Right lobe of liver (tissue), 6 donors: ENCODE data around the gene VPS4B. TPM values are rescaled to one million over a fixed set of nuclear protein-coding genes. Genes with fewer than 3 reads are reported as not detected.

Experiments used
- ATAC-seq, 4 donors: fragments of 200-7000 bp; cut with Tn5 transposase; one replicate each; pipeline ENCODE4 v1.9.1; 2020; ENCODE audit warnings: mild to moderate bottlenecking in 4 of 4, moderate library complexity in 4 of 4
- DNase-seq, 3 donors: peaks; one replicate each; pipeline ENCODE4 v3.0.0-alpha.2; 2020
- H3K27ac ChIP-seq, 3 donors: fragments of 200-600 bp; one replicate each; pipeline ENCODE4 v1.8.0; 2022
- H3K27me3 ChIP-seq, 2 donors: fragments of 200-600 bp; one replicate each; pipeline ENCODE4 v1.8.0; 2022
- H3K36me3 ChIP-seq, 4 donors: fragments of 200-600 bp; sonication (generic) in 1 of 4; one replicate each; pipeline versions ENCODE4 v1.5.1 to v1.8.0; 2017 to 2022; ENCODE audit warnings: control low read depth in 1 of 4
- H3K4me1 ChIP-seq, 4 donors: fragments of 200-600 bp; sonication (generic) in 1 of 4; one replicate each; pipeline versions ENCODE4 v1.5.1 to v1.8.0; 2017 to 2022; ENCODE audit warnings: control low read depth in 1 of 4
- H3K4me3 ChIP-seq, 3 donors: fragments of 200-600 bp; one replicate each; pipeline ENCODE4 v1.8.0; 2022
- H3K9me3 ChIP-seq, 4 donors: fragments of 200-600 bp; sonication (generic) in 1 of 4; one replicate each; pipeline versions ENCODE4 v1.5.1 to v1.8.0; 2017 to 2022; ENCODE audit warnings: control low read depth in 1 of 4
- POLR2A ChIP-seq: fragments of 450-650 bp; IDR thresholded peaks from one replicate; pipeline ENCODE4 v1.6.1; 2017; ENCODE audit warnings: antibody characterized with exemption, mild to moderate bottlenecking
- WGBS: methylation state at CpG from one replicate; pipeline ENCODE4 v1.1.6; 2018; ENCODE audit warnings: low coverage, low lambda C conversion rate; ENCODE audit not compliant: insufficient coverage; ENCODE audit errors: missing lambda C conversion rate; 5-methylcytosine and 5-hydroxymethylcytosine counted together
- intact Hi-C, 2 donors: fragments of 100-400 bp; cut with DNase I; formaldehyde crosslinking; loops; one replicate each; pipeline versions ENCODE4 v1.11.2 to v1.14.1; 2022
- total RNA-seq, 6 experiments: library from RNA; depleted of rRNA in 2 of 6; stranded (reverse); fragments of >200 nt in 2 of 6; fragmentation: NEBNext Ultra II Directional in 3 of 6; extraction: Animal tissue kit (Norgen Biotek cat#: 25700) in 3 of 6; gene quantifications; one replicate each; pipeline versions ENCODE4 v1.1.0 to v1.2.4, GENCODE V29; 2016 to 2023
- TF ChIP-seq, protein P1 (sequence below), 4 donors: fragments of 200-600 bp in 3 of 4; fragments of 450-650 bp in 1 of 4; IDR thresholded peaks; one replicate each; pipeline versions ENCODE4 v1.5.1 to v1.8.0; 2016 to 2022; ENCODE audit warnings: antibody characterized with exemption in 4 of 4, mild to moderate bottlenecking in 2 of 4
- donor health status: DM: no; HTN: yes; CAD: no.
- donor health status: DM: no; HTN: no; CAD: no.
- donor health status: DM: no; HTN: no; CAD: no.
- donor health status: DM: no; HTN: yes; CAD: no.
- donor health status: DM: no; HTN: yes; CAD: no.

VPS4B gene
- total RNA-seq, 6 experiments from 2014 or later, result 18.3 to 30.4 (median 22.3) TPM

DNA sequence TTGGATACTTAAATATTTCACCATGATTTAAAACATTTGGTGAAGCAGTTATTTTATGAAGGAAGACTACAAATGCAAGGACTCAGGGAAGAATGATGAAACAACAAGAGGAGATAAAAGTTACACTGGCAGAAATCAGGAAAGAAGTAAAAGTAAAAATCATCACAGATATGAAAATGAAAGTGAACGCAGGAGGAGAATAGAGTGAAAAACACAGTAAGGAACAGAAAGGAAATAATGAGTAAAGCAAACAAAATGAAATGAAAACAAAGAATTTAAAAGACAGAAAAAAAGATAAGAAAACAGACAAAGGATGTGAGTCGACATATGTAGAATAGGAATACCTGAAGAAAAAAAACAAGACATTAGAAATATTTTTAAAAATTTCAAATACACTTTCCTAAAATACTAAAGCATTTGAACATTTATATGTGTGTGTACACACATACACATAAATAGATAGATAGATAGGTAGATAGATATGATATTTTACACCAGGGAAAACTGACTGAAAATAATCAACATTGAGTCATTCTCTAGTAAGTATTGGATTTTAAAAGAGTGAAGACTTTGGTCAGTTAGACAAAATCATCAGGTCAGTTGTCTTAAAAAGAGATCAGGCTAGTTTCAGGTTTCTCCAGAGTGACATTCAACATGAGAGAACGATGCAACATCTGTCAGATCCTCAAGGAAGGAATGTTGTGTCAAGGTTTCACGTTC, 43.2 kb downstream of the VPS4B start:
- DNase-seq (no peak), ATAC-seq (no peak)
- no peaks in the 10 kb centered on the region for H3K9me3 ChIP-seq
- WGBS, result 72% methylated on average over 4 of the region's 4 CpGs
- TF ChIP-seq, protein P1, sequence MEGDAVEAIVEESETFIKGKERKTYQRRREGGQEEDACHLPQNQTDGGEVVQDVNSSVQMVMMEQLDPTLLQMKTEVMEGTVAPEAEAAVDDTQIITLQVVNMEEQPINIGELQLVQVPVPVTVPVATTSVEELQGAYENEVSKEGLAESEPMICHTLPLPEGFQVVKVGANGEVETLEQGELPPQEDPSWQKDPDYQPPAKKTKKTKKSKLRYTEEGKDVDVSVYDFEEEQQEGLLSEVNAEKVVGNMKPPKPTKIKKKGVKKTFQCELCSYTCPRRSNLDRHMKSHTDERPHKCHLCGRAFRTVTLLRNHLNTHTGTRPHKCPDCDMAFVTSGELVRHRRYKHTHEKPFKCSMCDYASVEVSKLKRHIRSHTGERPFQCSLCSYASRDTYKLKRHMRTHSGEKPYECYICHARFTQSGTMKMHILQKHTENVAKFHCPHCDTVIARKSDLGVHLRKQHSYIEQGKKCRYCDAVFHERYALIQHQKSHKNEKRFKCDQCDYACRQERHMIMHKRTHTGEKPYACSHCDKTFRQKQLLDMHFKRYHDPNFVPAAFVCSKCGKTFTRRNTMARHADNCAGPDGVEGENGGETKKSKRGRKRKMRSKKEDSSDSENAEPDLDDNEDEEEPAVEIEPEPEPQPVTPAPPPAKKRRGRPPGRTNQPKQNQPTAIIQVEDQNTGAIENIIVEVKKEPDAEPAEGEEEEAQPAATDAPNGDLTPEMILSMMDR (IDR thresholded peaks at IDR 0.05), result no peak
- TF ChIP-seq POLR2A, result no peak
- H3K4me3 ChIP-seq, result no peak overlapping the region
- intact Hi-C loops, result no loop called here
- H3K27me3 ChIP-seq, result no peaks in the 10 kb centered on the region
- H3K4me1 ChIP-seq, result peaks cover 0 to 4% (median 2%) of the 10 kb centered on the region in 4 donors
- no peaks in the 10 kb centered on the region for H3K36me3 ChIP-seq
- no peak overlapping the region for H3K27ac ChIP-seq

DNA sequence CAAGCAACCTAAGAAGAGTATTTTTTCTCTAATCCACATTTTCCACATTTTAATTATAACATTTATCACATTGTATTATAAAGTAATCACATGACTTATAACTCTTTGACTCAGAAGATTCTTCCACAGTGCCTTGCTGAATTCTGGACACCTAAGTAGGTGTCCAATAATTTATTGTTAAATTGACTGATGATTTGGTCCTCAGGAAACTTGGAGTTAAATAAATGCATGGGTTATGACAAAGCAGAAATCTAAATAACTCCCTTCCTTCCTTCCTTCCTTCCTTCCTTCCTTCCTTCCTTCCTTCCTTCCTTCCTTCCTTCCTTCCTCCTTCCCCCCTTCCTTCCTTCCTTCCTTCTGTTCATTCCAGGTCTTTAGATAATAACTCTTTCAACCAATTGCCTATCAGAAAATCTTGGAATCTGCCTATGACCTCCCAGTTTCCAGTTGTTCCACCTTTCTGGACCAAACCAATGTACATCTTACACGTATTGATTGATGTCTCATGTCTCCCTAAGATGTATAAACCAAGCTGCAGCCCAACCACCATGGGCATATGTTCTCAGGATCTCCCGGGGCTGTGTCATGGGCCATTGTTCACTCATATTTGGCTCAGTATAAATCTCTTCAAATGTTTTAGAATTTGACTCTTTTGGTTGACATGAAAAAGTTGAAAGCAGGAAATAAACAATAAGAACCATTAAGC, 44.8 kb downstream of the VPS4B start:
- Histone ChIP-seq H3K36me3 (no peaks in the 10 kb centered on the region), H3K4me1 (no peaks in the 10 kb centered on the region), H3K4me3 (no peak overlapping the region), H3K27ac (no peak overlapping the region), H3K9me3 (no peaks in the 10 kb centered on the region), H3K27me3 (no peaks in the 10 kb centered on the region)
- TF ChIP-seq, protein P1 (IDR thresholded peaks at IDR 0.05), result no peak
- TF ChIP-seq POLR2A, result no peak
- whole genome bisulfite sequencing, result 83% methylated on average over 2 of the region's 2 CpGs
- intact Hi-C loops, result no loop called here
- ATAC-seq (no peak), DNase-seq (no peak)

DNA sequence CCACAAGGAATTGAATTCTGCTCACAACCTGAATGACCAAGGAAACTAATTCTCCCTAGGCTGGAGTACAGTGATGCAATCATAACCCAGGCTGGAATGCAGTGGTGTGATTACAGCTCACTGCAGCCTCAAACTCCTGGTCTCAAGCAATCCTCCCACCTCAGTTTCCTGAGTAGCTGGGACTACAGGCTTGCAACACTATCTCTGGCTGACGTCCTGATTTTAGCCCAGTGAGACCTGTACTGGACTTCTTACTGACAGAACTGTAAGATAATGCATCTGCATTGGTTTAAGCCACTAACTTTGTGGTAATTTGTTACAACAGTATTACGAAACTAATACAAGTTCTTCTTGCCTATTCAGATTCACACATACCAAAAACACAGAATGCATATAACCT, 45.7 kb downstream of the VPS4B start:
- no peak for ATAC-seq
- Histone ChIP-seq H3K27ac (no peak overlapping the region), H3K4me3 (no peak overlapping the region), H3K36me3 (no peaks in the 10 kb centered on the region), H3K27me3 (no peaks in the 10 kb centered on the region), H3K9me3 (no peaks in the 10 kb centered on the region), H3K4me1 (no peaks in the 10 kb centered on the region)
- 62% methylated on average over 2 of the region's 2 CpGs for WGBS
- DNase-seq, result no peak
- intact Hi-C loops, result no loop called here
- no peak for TF ChIP-seq POLR2A
- TF ChIP-seq, protein P1 (IDR thresholded peaks at IDR 0.05), result no peak

DNA sequence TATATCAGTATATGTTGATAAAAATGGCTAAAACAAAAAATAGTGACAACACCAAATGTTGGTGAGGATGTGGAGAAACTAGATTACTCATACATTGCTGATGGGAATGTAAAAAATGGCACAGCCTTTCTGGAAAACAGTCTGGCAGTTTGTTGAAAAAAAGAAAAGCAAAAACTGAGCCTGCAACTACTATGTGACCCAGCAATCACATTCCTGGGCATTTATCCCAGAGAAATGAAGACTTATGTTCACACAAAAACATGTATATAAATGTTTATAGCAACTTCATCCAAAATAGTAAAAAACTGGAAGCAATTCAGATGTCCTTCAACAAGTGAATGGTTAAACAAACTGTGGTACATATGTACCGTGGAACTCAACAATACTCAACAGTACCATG, 47.7 kb downstream of the VPS4B start:
- no peak for ATAC-seq
- H3K27ac ChIP-seq, result no peak overlapping the region
- H3K4me1 ChIP-seq, result no peaks in the 10 kb centered on the region
- intact Hi-C loops, result no loop called here
- no peak overlapping the region for H3K4me3 ChIP-seq
- H3K36me3 ChIP-seq, result no peaks in the 10 kb centered on the region
- DNase-seq, result no peak
- H3K27me3 ChIP-seq, result no peaks in the 10 kb centered on the region
- no peaks in the 10 kb centered on the region for H3K9me3 ChIP-seq
- 76% methylated on average over 1 of the region's 1 CpG for WGBS
- TF ChIP-seq, protein P1 (IDR thresholded peaks at IDR 0.05), result no peak
- no peak for TF ChIP-seq POLR2A
